ENCODE measurements around the gene SYK.

The SYK gene

DNA sequence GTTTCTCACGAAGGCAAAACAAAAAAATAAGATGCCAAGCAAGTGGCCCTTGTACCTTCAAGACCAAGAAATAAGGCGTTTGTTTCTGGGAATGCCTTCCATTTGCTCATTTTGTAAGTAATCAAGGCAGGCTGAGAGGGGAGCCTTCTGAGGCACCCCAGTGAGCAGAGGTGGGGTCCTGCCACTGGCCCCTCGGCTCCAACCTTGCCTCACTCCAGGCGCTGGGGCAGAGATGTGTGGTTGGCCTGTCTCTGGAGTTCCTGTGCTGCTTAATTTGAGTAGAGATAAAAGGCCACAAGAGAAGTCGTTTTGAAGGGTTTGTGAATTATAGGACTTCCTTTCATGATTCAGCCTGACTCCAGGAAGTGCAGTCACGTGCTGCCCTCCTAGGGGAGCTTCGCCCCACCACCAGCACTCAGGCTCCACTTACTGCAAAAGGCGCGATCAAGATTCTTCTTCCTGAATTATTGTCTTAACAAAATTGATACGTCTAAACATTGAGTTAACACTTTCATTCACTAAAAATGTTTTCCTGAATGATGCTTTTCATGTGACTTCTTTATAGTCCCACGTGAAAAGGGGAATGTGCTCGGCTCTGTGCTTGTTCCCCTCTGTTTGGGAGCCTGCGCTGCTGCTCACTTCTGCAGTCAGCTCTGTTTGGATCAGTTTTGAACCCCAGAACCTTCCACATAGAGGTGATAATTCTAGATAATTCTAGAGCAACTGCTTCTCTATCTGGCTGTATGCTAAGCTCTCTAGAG, 13.7 kb downstream of the SYK start:
- Histone ChIP-seq H3K27me3 (ENCODE audit: insufficient read depth, low read length, poor library complexity, severe bottlenecking) (no peaks in the 10 kb centered on the region), H3K4me3 (ENCODE audit: low read length, poor library complexity, severe bottlenecking) (peak overlapping the region; percentile 54), H3K9ac (ENCODE audit: low read depth, low read length, poor library complexity, severe bottlenecking) (peak overlapping the region; percentile 76), H3F3A (ENCODE audit: low read depth) (peaks cover 8% of the 10 kb centered on the region), H3K4me2 (ENCODE audit: low read depth, low read length, poor library complexity, severe bottlenecking) (peak overlapping the region; percentile 71), H4K20me1 (ENCODE audit: insufficient read depth, low read length, poor library complexity, severe bottlenecking) (no peaks in the 10 kb centered on the region), H3K36me3 (ENCODE audit: insufficient read depth, low read length) (peaks cover 28% of the 10 kb centered on the region; the same call in 1 of the 2 replicates), H3K9me2 (replicated peaks; ENCODE audit: low read depth, low read length) (no peaks in the 10 kb centered on the region), H3K9me3 (ENCODE audit: insufficient read depth, low read depth, low read length) (no peaks in the 10 kb centered on the region), H2AFZ (ENCODE audit: low read length) (no peak overlapping the region), H3K4me1 (ENCODE audit: insufficient read depth, low read length, poor library complexity, severe bottlenecking) (peaks cover 68% of the 10 kb centered on the region), H3K79me2 (ENCODE audit: insufficient read depth, low read length) (peaks cover 95% of the 10 kb centered on the region)
- TF ChIP-seq EZH2phosphoT487 (IDR thresholded peaks at IDR 0.05; ENCODE audit: borderline replicate concordance), result no peak
- TF ChIP-seq, protein P1, sequence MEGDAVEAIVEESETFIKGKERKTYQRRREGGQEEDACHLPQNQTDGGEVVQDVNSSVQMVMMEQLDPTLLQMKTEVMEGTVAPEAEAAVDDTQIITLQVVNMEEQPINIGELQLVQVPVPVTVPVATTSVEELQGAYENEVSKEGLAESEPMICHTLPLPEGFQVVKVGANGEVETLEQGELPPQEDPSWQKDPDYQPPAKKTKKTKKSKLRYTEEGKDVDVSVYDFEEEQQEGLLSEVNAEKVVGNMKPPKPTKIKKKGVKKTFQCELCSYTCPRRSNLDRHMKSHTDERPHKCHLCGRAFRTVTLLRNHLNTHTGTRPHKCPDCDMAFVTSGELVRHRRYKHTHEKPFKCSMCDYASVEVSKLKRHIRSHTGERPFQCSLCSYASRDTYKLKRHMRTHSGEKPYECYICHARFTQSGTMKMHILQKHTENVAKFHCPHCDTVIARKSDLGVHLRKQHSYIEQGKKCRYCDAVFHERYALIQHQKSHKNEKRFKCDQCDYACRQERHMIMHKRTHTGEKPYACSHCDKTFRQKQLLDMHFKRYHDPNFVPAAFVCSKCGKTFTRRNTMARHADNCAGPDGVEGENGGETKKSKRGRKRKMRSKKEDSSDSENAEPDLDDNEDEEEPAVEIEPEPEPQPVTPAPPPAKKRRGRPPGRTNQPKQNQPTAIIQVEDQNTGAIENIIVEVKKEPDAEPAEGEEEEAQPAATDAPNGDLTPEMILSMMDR (conservative IDR thresholded peaks at IDR 0.05; ENCODE audit: low read length), result no peak

DNA sequence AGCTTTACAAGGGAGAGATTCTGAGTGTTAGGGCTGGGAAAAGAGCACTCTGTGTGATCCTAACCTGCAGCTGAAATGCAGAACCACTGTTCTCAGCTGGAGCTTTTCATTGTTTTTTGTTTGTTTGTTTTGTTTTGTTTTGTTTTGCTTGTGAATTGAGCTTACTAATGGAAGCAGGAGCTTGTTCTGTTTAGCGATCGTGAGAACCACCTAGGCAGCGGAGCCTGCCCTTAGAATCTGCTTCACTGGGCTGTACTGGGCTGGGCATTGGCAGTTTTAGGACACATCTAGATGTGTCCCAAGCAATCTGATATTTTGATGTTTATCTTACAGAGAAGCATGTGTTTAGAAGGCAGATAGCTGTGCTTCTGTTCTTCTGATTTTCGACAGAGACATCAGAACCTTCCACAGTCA, 14.3 kb downstream of the SYK start:
- H3K9me3 ChIP-seq (ENCODE audit: insufficient read depth, low read depth, low read length), result no peaks in the 10 kb centered on the region
- H3K4me3 ChIP-seq (ENCODE audit: low read length, poor library complexity, severe bottlenecking), result peak overlapping the region; percentile 54
- H3K79me2 ChIP-seq (ENCODE audit: insufficient read depth, low read length), result peaks cover 95% of the 10 kb centered on the region
- TF ChIP-seq, protein P1 (conservative IDR thresholded peaks at IDR 0.05; ENCODE audit: low read length), result no peak
- no peak for TF ChIP-seq EZH2phosphoT487 (IDR thresholded peaks at IDR 0.05; ENCODE audit: borderline replicate concordance)
- H4K20me1 ChIP-seq (ENCODE audit: insufficient read depth, low read length, poor library complexity, severe bottlenecking), result no peaks in the 10 kb centered on the region
- peaks cover 8% of the 10 kb centered on the region for H3F3A ChIP-seq (ENCODE audit: low read depth)
- peaks cover 31% of the 10 kb centered on the region; the same call in 1 of the 2 replicates for H3K36me3 ChIP-seq (ENCODE audit: insufficient read depth, low read length)
- peak overlapping the region; percentile 71 for H3K4me2 ChIP-seq (ENCODE audit: low read depth, low read length, poor library complexity, severe bottlenecking)
- H3K4me1 ChIP-seq (ENCODE audit: insufficient read depth, low read length, poor library complexity, severe bottlenecking), result peaks cover 63% of the 10 kb centered on the region
- peak overlapping the region; percentile 73 for H3K9ac ChIP-seq (ENCODE audit: low read depth, low read length, poor library complexity, severe bottlenecking)
- no peaks in the 10 kb centered on the region for H3K27me3 ChIP-seq (ENCODE audit: insufficient read depth, low read length, poor library complexity, severe bottlenecking)
- no peaks in the 10 kb centered on the region for H3K9me2 ChIP-seq (replicated peaks; ENCODE audit: low read depth, low read length)
- no peak overlapping the region for H2AFZ ChIP-seq (ENCODE audit: low read length)

DNA sequence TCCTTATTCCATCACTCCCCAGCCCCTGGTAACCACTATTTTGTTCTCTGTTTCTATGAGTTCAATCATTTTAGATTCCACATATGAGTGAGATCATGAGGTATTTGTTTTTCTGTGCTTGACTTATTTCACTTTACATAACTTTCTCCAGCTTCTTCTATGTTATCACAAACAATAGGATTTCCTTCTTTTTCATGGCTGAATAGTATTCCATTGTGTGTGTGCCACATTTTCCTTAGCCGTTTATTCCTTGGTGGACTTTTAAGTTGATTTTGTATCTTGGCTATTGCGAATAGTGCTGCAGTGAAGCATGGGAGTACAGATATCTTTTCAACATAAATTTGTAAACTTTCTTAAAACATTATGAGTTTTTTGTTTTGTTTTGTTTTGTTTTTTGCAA, 15.1 kb downstream of the SYK start:
- H3K4me3 ChIP-seq (ENCODE audit: low read length, poor library complexity, severe bottlenecking), result no peak overlapping the region
- H3K9me2 ChIP-seq (replicated peaks; ENCODE audit: low read depth, low read length), result no peaks in the 10 kb centered on the region
- H3K4me2 ChIP-seq (ENCODE audit: low read depth, low read length, poor library complexity, severe bottlenecking), result peak overlapping the region; percentile 71
- no peaks in the 10 kb centered on the region for H3K9me3 ChIP-seq (ENCODE audit: insufficient read depth, low read depth, low read length)
- H3K36me3 ChIP-seq (ENCODE audit: insufficient read depth, low read length), result peaks cover 33% of the 10 kb centered on the region; the same call in 1 of the 2 replicates
- H2AFZ ChIP-seq (ENCODE audit: low read length), result no peak overlapping the region
- peaks cover 95% of the 10 kb centered on the region for H3K79me2 ChIP-seq (ENCODE audit: insufficient read depth, low read length)
- H4K20me1 ChIP-seq (ENCODE audit: insufficient read depth, low read length, poor library complexity, severe bottlenecking), result no peaks in the 10 kb centered on the region
- H3K27me3 ChIP-seq (ENCODE audit: insufficient read depth, low read length, poor library complexity, severe bottlenecking), result no peaks in the 10 kb centered on the region
- H3K4me1 ChIP-seq (ENCODE audit: insufficient read depth, low read length, poor library complexity, severe bottlenecking), result peaks cover 58% of the 10 kb centered on the region
- TF ChIP-seq EZH2phosphoT487 (IDR thresholded peaks at IDR 0.05; ENCODE audit: borderline replicate concordance), result no peak
- TF ChIP-seq, protein P1 (conservative IDR thresholded peaks at IDR 0.05; ENCODE audit: low read length), result no peak
- peak overlapping the region; percentile 73 for H3K9ac ChIP-seq (ENCODE audit: low read depth, low read length, poor library complexity, severe bottlenecking)
- H3F3A ChIP-seq (ENCODE audit: low read depth), result peaks cover 8% of the 10 kb centered on the region
